Uterus (tissue), 4 donors: ENCODE measurements around the gene WSB1. TPM values are rescaled to one million over a fixed set of nuclear protein-coding genes. Genes with fewer than 3 reads are reported as not detected.
A peak's percentile ranks its signal among the peaks of the same experiment; 100 is the strongest.

ENCODE experiments used
- DNase-seq, 2 donors: peaks; one replicate each; pipeline ENCODE4 v3.0.0-alpha.2; 2019 to 2020
- H3K27ac ChIP-seq, 2 donors: fragments of 200-600 bp; sonication (generic); 1 replicate in 1 of 2; 2 replicates in 1 of 2; pipeline ENCODE4 v1.5.1; 2016 to 2018
- H3K27me3 ChIP-seq, 2 donors: fragments of 200-600 bp; sonication (generic); one replicate each; pipeline ENCODE4 v1.5.1; 2018 to 2019; ENCODE audit warnings: control low read depth in 1 of 2
- H3K36me3 ChIP-seq, 2 donors: fragments of 200-600 bp; sonication (generic); one replicate each; pipeline ENCODE4 v1.5.1; 2019; ENCODE audit warnings: control low read depth in 1 of 2
- H3K4me1 ChIP-seq, 2 donors: fragments of 200-600 bp; sonication (generic); one replicate each; pipeline ENCODE4 v1.5.1; 2018 to 2019; ENCODE audit warnings: control low read depth in 1 of 2
- H3K4me3 ChIP-seq, 2 donors: fragments of 200-600 bp; sonication (generic); 1 replicate in 1 of 2; 2 replicates in 1 of 2; pipeline ENCODE4 v1.5.1; 2018 to 2019; ENCODE audit warnings: mild to moderate bottlenecking in 1 of 2
- H3K9me3 ChIP-seq, 2 donors: fragments of 200-600 bp; sonication (generic); one replicate each; pipeline ENCODE4 v1.5.1; 2019; ENCODE audit warnings: control low read depth in 1 of 2
- POLR2A ChIP-seq, 2 donors: fragments of 450-650 bp; IDR thresholded peaks; one replicate each; pipeline ENCODE4 v1.6.1; 2016; ENCODE audit warnings: antibody characterized with exemption in 2 of 2, mild to moderate bottlenecking in 1 of 2, moderate library complexity in 1 of 2
- intact Hi-C: fragments of 100-400 bp; cut with DNase I; formaldehyde crosslinking; loops from one replicate; pipeline ENCODE4 v1.15.1; 2023; ENCODE audit warnings: low total_unique reads
- total RNA-seq, 4 donors: library from RNA; depleted of rRNA in 3 of 4; stranded (reverse); fragments of >200 nt in 3 of 4; gene quantifications; one replicate each; pipeline versions ENCODE4 v1.1.0 to v1.2.4, GENCODE V29; 2014 to 2023
- TF ChIP-seq, protein P1 (sequence below), 4 experiments: fragments of 200-600 bp in 2 of 4; fragments of 450-650 bp in 2 of 4; sonication (generic) in 2 of 4; IDR thresholded peaks; one replicate each; pipeline ENCODE4 v1.5.1; 2016 to 2019; ENCODE audit warnings: antibody characterized with exemption in 4 of 4, mild to moderate bottlenecking in 2 of 4, moderate library complexity in 1 of 4
- donor health status: DM: yes; HTN: yes; CAD: no.

The WSB1 gene
- total RNA-seq, 4 donors from 2014 or later = 140 to 421 (median 354) TPM

DNA sequence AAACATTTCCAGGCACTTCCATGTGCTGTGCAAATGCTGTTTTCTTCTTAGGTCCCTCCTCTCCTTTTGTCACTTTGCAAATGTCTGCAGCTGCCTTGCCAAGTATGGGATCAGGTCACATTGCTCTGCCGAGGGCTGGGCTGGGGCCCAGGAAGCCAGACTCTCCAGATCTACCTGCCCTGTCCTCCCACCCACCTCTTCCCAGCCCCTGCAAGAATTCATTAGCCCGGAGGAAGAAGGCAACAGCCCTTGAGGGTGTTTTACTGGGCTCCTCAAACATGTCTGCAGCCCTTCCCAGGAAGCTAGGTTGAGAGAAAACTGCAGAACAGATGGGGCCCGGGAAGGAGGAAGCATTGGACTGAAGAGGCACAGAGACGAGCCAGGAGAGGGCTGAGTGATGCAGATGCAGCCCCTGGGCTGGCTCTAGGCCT is 47.1 kb downstream of the WSB1 start:
- Histone ChIP-seq H3K4me3 (no peak overlapping the region), H3K27ac (peak overlapping the region in 1 of 2 donors; percentile 24), H3K4me1 (no peaks in the 10 kb centered on the region), H3K27me3 (no peaks in the 10 kb centered on the region), H3K9me3 (no peaks in the 10 kb centered on the region), H3K36me3 (no peaks in the 10 kb centered on the region)
- no peak for DNase-seq
- TF ChIP-seq, protein P1, sequence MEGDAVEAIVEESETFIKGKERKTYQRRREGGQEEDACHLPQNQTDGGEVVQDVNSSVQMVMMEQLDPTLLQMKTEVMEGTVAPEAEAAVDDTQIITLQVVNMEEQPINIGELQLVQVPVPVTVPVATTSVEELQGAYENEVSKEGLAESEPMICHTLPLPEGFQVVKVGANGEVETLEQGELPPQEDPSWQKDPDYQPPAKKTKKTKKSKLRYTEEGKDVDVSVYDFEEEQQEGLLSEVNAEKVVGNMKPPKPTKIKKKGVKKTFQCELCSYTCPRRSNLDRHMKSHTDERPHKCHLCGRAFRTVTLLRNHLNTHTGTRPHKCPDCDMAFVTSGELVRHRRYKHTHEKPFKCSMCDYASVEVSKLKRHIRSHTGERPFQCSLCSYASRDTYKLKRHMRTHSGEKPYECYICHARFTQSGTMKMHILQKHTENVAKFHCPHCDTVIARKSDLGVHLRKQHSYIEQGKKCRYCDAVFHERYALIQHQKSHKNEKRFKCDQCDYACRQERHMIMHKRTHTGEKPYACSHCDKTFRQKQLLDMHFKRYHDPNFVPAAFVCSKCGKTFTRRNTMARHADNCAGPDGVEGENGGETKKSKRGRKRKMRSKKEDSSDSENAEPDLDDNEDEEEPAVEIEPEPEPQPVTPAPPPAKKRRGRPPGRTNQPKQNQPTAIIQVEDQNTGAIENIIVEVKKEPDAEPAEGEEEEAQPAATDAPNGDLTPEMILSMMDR (IDR thresholded peaks at IDR 0.05) = no peak
- no peak for TF ChIP-seq POLR2A (IDR thresholded peaks at IDR 0.05)
- intact Hi-C loops = no loop called here

DNA sequence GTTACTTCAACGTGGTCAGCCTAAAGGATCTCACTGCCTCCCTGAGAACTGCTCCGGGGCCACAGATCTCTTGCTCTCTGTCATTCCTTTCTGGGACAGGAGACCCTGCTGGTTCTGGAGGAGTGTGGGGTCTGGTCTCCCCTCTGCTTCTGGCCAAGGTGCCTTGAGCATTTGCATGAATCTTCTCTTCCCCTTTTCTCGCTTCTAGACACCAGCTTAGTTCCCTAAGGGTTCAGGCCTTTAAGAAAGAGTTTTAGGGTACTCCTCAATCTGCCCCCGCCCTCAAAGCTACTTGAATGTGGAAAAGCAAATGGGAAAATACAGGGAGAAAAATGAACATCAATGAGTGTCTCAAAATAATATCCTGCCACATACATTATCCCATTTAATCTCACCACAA is 48.1 kb downstream of the WSB1 start:
- no peak for TF ChIP-seq POLR2A (IDR thresholded peaks at IDR 0.05)
- TF ChIP-seq, protein P1 (IDR thresholded peaks at IDR 0.05) = no peak
- H3K27me3 ChIP-seq = no peaks in the 10 kb centered on the region
- no peaks in the 10 kb centered on the region for H3K36me3 ChIP-seq
- no peaks in the 10 kb centered on the region for H3K9me3 ChIP-seq
- intact Hi-C loops = no loop called here
- no peak overlapping the region for H3K4me3 ChIP-seq
- DNase-seq = no peak
- no peak overlapping the region for H3K27ac ChIP-seq
- no peaks in the 10 kb centered on the region for H3K4me1 ChIP-seq

DNA sequence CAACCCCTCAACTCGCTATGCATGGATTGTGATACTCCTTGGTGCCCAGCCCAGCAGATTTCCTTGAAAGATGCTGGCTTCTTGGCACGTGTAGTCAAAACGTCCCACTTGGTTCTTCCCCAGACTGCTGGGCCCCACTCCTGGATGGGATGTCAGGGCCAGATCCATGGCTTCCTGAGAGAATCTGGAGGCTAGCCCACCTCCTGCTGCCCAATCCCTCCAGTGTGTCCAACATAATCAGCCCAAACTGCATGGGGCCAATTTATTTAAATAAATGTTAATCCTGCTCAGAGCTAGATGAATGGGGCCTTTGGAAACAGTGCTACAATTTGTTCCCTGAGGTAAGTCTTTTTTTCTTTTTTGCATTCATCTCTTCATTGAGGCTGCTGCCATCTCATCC is 49.4 kb downstream of the WSB1 start:
- H3K27ac ChIP-seq = peak overlapping the region in 1 of 2 donors; percentile 5

DNA sequence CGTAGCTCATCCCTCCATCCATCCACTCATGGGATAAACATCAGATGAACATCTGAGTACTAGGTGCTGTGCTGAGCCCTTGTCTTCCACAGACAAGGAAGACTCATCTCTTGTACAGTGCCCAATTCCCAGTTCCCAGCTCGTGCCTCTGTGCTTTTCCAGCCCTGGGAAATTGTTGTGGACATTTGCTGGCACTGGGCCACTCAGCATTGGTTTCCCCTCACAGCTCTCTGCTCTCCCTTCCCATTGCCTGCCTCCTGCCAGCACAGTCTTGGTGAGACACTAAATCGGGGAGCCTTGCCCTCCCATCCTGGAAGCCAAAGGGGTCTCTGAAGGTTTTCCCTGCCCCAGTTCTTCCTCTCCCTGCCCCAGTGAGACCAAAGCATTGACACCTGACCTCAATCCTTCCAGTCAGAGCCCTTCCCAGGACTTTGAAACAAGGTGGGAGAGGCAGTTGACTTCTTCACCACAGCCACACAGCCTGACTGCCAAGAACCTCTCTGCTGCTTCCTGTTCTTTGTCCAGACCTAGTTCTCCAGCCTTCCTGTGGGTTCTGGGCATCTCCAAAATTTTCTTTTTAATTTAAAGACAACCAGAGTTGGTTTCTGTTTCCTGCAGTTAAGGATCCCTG is 50.2 kb downstream of the WSB1 start:
- no peaks in the 10 kb centered on the region for H3K36me3 ChIP-seq
- DNase-seq = no peak
- intact Hi-C loops = no loop called here
- H3K4me3 ChIP-seq = no peak overlapping the region
- TF ChIP-seq, protein P1 (IDR thresholded peaks at IDR 0.05) = no peak
- no peak for TF ChIP-seq POLR2A (IDR thresholded peaks at IDR 0.05)
- H3K4me1 ChIP-seq = no peaks in the 10 kb centered on the region
- peak overlapping the region; percentile 5 to 17 for H3K27ac ChIP-seq
- H3K9me3 ChIP-seq = no peaks in the 10 kb centered on the region
- no peaks in the 10 kb centered on the region for H3K27me3 ChIP-seq

More for the DNA sequence above, 49.4 kb downstream of the WSB1 start:
- TF ChIP-seq, protein P1 (IDR thresholded peaks at IDR 0.05) = no peak
- TF ChIP-seq POLR2A (IDR thresholded peaks at IDR 0.05) = no peak
- DNase-seq = no peak
- no peak overlapping the region for H3K4me3 ChIP-seq
- no peaks in the 10 kb centered on the region for H3K27me3 ChIP-seq
- H3K4me1 ChIP-seq = no peaks in the 10 kb centered on the region
- intact Hi-C loops = no loop called here
- H3K9me3 ChIP-seq = no peaks in the 10 kb centered on the region
- H3K36me3 ChIP-seq = no peaks in the 10 kb centered on the region

DNA sequence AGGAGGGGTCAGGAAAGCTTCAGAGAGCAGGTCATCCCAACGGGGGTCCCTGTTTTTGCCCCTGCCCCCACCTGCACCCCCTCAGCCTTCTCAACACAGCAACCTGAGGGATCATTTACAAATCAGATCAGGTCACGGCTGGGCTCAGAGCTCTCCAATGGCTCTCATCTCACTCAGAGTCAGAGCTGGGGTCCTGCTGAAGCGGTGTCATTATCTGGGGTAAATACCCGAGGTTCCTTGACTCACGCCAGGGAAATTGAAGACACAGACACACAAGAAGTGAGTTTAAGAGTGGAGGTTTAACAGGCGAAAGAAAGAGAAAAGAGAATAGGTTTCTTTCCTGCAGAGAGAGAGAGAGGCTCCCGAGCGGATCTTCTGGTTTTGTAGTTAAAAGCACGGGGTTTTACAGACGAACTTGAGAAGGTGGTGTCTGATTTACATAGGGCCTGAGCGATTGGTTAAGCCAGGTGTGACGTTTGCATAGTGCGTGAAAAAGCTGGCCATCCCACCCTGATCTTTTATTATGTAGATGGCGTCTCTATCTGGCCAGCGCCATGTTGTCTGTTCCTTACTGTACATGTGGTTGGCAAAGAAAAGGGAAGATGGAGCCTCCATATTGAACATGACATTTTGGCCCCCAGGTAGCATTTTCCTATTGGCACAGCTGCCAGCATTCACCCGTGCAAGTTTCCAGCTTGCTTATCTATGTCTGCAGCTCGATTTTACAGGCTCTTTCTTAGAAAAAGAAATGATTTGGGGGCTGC is 51.4 kb downstream of the WSB1 start:
- intact Hi-C loops = no loop called here
- Histone ChIP-seq H3K4me1 (no peaks in the 10 kb centered on the region), H3K27ac (peak overlapping the region; percentile 20 to 62), H3K36me3 (no peaks in the 10 kb centered on the region), H3K27me3 (no peaks in the 10 kb centered on the region), H3K4me3 (no peak overlapping the region), H3K9me3 (no peaks in the 10 kb centered on the region)
- DNase-seq = peak in 1 of 2 donors; percentile 48
- TF ChIP-seq POLR2A (IDR thresholded peaks at IDR 0.05) = no peak
- TF ChIP-seq, protein P1 (IDR thresholded peaks at IDR 0.05) = no peak
